Activated naive CD4-positive, alpha-beta T cell treated with anti-CD3 and anti-CD28 coated beads, Interleukin-2, amount 50 U/mL, for 16 hours (primary cell): ENCODE results near the gene MALRD1.

Source experiments
- DNase-seq: peaks from one replicate; pipeline ENCODE4 v3.0.0-alpha.2; 2020

Gene MALRD1

DNA sequence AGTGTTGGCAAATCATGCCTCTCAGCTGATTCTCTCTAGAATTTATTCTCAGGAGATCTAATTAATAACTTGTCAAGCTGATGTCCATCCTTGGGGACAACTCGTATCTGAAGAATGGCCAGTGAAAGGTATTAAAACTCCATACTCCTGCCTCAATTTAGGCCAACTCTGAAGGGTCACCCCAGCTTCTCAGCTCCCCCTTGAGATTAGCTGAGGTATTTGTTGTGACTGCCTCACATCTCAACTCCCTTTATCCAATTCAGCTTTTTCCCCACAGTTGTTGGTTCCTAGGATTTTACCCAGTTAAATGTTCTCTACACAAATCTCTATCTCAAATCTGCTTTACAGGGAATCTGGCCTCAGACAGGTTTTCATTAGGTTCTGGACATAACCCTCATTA, 182.4 kb downstream of the MALRD1 start:
- no peak for DNase-seq

- DNase-seq = no peak
These were observed 197.5 kb downstream of the MALRD1 start for GRCh38 chr10:19245889-19246752.

DNA sequence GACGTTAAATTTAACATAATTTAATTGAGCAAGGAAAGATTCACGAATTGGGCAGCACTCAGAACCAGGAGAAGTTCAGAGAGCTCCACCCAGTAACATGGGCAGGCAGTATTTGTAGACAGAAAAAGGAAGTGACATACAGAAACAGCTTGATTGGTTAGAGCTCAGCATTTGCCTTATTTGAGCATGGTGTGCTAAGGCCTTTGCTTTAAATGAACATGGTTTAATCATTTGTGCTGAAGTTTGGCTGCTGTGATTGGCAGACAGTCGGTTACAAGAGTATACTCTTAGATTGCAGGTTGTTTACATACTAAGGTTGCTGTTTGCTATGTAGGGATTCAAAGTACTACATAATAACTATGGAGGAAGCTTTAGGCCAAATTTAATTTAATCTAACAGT, 199.2 kb downstream of the MALRD1 start:
- DNase-seq = no peak

GRCh38 chr10:19250546-19250945, 201.9 kb downstream of the MALRD1 start:
- DNase-seq = no peak

- no peak for DNase-seq
These were observed 203.9 kb downstream of the MALRD1 start for GRCh38 chr10:19252531-19252930.

DNA sequence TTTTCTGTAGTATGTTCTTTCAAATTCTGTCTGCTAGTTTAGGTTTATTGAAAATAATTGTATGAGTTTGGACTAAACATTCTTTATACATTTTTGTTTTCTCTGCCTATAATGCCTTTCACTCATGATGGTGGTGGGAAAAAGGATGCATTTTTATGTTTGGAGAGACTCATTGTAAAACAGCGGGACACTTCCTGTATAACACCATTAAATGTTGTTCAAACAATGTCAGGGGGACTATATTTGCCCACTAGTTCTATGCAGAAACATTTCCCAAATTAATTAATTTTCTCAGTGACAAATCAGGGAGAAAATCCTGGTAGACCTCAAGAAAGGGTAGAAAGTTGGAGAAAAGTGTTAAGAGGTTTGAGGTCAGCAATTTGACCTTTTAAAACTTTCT, 207.7 kb downstream of the MALRD1 start:
- DNase-seq = no peak

DNA sequence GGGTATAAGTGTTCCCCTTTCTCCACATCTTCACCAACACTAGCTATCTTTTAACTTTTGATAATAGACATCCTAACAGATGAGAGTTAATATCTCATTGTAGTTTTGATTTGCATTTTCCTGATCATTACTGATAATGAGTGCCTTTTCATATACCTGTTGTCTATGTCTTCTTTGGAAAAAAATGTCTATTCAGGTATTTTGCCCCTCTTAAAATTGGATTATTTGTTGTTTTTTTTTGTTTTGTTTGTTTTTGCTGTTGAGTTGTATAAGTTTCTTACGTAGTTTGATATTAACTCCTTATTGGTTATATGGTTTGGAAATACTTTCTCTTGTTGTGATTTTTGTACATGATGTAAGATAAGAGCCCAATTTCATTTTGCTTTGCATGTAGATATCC, 214.7 kb downstream of the MALRD1 start:
- DNase-seq = no peak

DNA sequence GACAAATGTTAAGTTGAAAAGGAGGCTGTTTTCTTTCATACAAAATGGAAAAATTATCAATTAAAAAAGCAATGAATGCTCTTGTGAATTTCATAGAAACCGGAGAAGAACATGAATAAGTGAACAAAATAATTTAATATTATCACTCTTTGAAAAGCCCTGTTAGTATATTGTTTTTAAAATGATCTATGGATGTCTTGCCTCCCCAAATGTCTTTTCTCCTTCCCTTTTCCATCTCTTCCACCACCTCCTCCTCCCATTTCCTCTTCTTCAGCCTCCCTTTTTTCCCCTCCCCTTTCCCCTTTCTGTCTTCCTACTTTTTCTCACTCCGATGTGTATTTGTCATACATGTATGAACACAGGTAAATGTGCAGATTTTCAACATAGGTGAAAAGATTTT, 234.7 kb downstream of the MALRD1 start:
- DNase-seq = no peak

GRCh38 chr10:19283786-19284185, 235.2 kb downstream of the MALRD1 start:
- DNase-seq = no peak

- DNase-seq = no peak
These were observed 242.2 kb downstream of the MALRD1 start for GRCh38 chr10:19290770-19291169.

GRCh38 chr10:19294233-19294632, 245.6 kb downstream of the MALRD1 start:
- no peak for DNase-seq

GRCh38 chr10:19299645-19300044, 251.0 kb downstream of the MALRD1 start:
- no peak for DNase-seq

GRCh38 chr10:19302117-19302516, 253.5 kb downstream of the MALRD1 start:
- no peak for DNase-seq

DNA sequence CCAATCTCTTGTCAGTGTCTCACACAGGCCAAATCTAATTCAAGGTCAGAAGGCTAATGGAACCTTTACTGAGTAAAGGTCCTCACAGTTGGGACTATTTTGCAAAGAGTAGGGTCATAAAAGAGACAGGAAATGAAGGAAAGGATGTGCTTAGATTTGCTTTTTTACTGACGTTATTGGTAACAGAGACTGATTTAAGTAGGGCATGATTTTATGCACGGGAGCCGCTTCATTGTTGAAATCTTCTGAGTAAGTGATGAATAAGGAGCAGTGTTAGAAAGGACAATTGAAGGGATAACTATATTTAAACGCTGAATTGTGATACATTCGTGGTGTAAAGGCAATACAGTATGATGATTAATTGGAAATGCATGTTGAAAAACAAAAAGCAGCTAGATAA, 261.5 kb downstream of the MALRD1 start:
- no peak for DNase-seq

DNA sequence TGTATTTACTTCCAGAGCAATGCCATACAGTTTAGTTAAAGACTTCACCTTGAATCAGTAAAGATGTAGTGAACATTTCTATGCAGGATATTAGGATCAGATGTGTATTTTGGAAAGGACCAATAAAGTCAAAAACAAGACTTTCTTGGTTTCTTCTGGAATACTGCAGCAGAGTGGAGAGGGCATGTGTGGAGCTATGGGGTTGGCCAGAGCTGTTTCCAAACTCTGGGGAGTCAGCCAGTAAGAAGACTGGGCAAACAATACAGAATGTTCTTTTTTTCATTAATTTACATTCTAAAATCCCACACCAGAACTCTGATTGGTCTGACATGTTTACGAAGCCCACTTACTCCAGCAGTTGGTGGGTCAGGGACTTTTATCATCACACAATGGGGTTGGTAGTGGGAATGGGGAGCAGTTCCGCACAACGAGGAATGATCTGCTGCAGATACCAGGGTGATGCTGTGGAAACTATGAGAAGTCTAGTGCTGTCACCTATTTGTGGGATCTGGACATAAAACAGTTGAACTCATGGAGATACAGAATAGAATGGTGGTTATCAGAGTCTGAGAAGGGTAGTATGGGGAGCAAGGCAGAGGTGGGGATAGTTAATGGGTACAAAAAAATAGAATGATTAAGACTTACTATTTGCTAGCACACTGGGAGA, 267.7 kb downstream of the MALRD1 start:
- DNase-seq = no peak

DNA sequence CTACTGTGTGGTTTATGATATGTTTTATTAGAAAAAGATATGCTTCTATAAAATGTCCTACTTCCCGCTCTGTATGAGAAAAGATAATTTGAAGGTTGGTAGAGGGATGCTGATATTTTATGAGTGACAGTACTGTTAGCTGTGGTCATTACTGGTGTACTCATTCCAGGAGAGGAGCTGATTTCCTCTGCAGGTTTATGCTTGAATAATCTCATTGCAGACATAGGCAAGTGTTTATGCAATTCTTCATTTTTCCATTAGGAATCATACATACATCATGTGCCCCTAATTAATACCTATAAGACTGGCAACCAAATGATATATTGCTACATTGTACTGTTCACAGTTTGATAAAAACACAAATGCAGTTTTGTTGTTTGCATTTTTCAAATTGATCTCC, 269.4 kb downstream of the MALRD1 start:
- no peak for DNase-seq

DNA sequence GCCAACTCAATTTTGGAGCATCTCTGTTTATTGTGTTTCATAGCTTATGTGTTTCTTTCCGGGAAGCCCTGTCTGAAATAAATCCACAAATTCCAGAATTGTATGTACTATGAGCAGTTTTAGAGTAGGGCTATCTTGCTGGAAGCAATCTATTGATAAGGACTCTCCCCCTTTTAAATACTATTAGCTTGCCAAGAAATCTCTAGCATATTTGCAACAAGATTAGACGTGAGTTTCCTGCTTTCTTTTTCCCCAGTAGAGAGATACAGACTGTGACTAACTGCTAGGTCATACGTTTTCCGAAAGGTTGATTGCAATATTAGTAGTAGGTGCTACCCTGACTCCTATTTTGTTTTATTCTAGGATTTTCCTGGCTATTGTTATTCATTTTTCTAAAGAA, 277.0 kb downstream of the MALRD1 start:
- DNase-seq = no peak

GRCh38 chr10:19328582-19328981, 280.0 kb downstream of the MALRD1 start:
- DNase-seq = no peak

- no peak for DNase-seq
These were observed 280.9 kb downstream of the MALRD1 start for GRCh38 chr10:19329475-19329874.

DNA sequence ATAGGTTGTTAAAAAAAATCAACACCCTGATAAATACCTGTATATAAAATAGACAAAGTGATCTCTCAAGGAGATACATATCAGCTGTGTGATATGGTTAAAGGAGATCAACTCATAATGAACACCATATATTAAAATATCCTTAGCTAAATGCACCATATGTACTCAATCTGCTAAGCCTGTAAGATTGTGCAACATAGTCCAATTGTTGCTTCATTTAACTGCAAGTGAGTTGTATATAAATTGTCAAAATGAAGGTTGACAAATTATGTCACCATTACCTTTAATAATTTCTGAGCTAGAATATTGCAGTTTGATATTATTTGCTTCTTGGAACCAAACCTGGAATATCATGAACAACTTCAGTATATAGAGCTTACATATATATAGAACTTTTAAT, 283.7 kb downstream of the MALRD1 start:
- no peak for DNase-seq

DNA sequence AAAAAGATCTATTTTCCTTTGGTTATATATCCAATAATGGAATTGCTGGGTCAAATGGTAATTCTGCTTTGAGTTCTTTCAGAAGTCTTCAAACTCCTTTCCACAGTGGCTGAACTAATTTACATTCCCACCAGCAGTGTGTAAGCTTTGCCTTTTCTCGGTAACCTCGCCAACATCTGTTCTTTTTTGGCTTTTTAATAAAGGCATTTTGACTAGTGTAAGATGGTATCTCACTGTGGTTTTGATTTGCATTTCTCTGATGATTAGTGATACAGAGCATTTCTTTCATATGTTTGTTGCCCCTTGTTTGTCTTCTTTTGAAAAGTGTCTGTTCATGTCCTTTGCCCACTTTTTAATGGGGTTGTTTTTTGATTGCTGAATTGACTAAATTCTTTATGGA, 285.0 kb downstream of the MALRD1 start:
- DNase-seq = no peak

GRCh38 chr10:19347621-19348020, 299.0 kb downstream of the MALRD1 start:
- no peak for DNase-seq

DNA sequence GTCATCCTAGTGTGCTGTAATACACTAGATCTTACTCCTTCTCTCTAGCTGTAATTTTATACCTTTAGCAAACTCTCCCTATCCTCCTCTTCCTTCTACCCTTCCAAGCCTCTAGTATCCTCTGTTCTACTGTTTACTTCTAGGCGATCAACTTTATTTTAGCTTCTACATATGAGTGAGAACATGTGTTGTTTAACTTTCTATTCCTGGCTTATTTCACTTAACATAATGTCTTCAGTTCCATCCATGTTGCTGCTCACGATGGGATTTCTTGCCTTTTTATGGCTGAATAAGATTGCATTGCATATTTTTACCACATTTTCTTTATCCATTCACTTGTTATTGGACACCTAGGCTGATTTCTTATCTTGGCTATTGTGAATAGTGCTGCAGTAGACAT, 318.6 kb downstream of the MALRD1 start:
- DNase-seq = no peak

GRCh38 chr10:19373988-19374387, 325.4 kb downstream of the MALRD1 start:
- DNase-seq = no peak
